Ovary (tissue), 3 donors: ENCODE data around the gene CACNB4.

Source experiments
- CTCF ChIP-seq, 3 donors: fragments of 450-650 bp in 2 of 3; fragments of 200-600 bp in 1 of 3; IDR thresholded peaks; one replicate each; pipeline versions ENCODE4 v1.5.1 to v1.8.0; 2016 to 2022; ENCODE audit warnings: antibody characterized with exemption in 3 of 3, mild to moderate bottlenecking in 1 of 3
- EP300 ChIP-seq: sonication (generic); formaldehyde crosslinking; IDR thresholded peaks from one replicate; pipeline ENCODE4 v1.6.1; 2017; ENCODE audit warnings: antibody characterized with exemption
- POLR2A ChIP-seq: fragments of 450-650 bp; IDR thresholded peaks from one replicate; pipeline ENCODE4 v1.6.1; 2017; ENCODE audit warnings: antibody characterized with exemption, mild to moderate bottlenecking, moderate library complexity
- donor health status: DM: no; HTN: no; CAD: no.

- TF ChIP-seq POLR2A (no peak), CTCF (IDR thresholded peaks at IDR 0.05) (no peak), EP300 (no peak)
Observed at GRCh38 chr2:151869291-151869690, 229.6 kb downstream of the CACNB4 start.
